ENCODE measurements around the gene NCOA7.

DNA sequence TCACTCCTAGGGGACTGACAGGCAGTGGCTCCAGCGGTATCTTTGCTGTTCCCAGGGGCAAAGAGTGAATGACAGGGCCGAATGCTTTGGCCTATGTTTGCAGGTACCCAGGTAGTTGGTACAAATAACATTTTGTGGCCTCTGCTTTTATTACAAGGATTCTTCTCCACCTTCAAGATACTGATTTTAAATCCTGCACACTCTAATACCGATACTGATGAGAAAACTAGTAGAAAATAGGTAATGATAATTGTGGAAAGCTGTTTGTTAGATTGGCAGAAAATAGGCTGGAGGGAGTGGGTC lies 166.6 kb downstream of the NCOA7 start:
- TF ChIP-seq, protein P1, sequence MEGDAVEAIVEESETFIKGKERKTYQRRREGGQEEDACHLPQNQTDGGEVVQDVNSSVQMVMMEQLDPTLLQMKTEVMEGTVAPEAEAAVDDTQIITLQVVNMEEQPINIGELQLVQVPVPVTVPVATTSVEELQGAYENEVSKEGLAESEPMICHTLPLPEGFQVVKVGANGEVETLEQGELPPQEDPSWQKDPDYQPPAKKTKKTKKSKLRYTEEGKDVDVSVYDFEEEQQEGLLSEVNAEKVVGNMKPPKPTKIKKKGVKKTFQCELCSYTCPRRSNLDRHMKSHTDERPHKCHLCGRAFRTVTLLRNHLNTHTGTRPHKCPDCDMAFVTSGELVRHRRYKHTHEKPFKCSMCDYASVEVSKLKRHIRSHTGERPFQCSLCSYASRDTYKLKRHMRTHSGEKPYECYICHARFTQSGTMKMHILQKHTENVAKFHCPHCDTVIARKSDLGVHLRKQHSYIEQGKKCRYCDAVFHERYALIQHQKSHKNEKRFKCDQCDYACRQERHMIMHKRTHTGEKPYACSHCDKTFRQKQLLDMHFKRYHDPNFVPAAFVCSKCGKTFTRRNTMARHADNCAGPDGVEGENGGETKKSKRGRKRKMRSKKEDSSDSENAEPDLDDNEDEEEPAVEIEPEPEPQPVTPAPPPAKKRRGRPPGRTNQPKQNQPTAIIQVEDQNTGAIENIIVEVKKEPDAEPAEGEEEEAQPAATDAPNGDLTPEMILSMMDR (IDR thresholded peaks at IDR 0.05), result no peak
- no peak for TF ChIP-seq POLR2A (IDR thresholded peaks at IDR 0.05)

Measured in thyroid gland (tissue), 4 donors.